HEK293T (cell line): ENCODE data around the gene KIAA1614.

Experiments used
- ARNT ChIP-seq: fragments of 450-650 bp; IDR thresholded peaks from 2 replicates; pipeline ENCODE4 v1.6.1; 2017; ENCODE audit warnings: mild to moderate bottlenecking
- FOXK2 ChIP-seq: fragments of 450-650 bp; IDR thresholded peaks from 2 replicates; pipeline ENCODE4 v1.6.1; 2016; ENCODE audit warnings: mild to moderate bottlenecking

- TF ChIP-seq ARNT: no peak
- TF ChIP-seq FOXK2: no peak
Measured at GRCh38 chr1:180975551-180975950, 62.9 kb downstream of the KIAA1614 start.
